ENCODE measurements around the gene KRTAP5-2.

KRTAP5-2 gene

GRCh38 chr11:1563697-1564534 is 34.2 kb downstream of the KRTAP5-2 start:
- H3K36me3 ChIP-seq (ENCODE audit: insufficient read depth, low read length): no peaks in the 10 kb centered on the region
- no peak overlapping the region for H3K4me2 ChIP-seq (ENCODE audit: low read length)
- no peak overlapping the region for H3K4me3 ChIP-seq (ENCODE audit: low read depth, low read length, poor library complexity, severe bottlenecking)
- H3K9ac ChIP-seq (ENCODE audit: low read length): no peak overlapping the region
- no peaks in the 10 kb centered on the region for H3K4me1 ChIP-seq (ENCODE audit: insufficient read depth, low read length, severe bottlenecking)
- no peaks in the 10 kb centered on the region for H3F3A ChIP-seq (ENCODE audit: insufficient read depth, low read length)
- no peaks in the 10 kb centered on the region for H3K79me2 ChIP-seq (ENCODE audit: insufficient read depth, low read length)
- H3K9me2 ChIP-seq (ENCODE audit: low read depth, low read length): no peaks in the 10 kb centered on the region
- no peaks in the 10 kb centered on the region for H4K20me1 ChIP-seq (ENCODE audit: insufficient read depth, low read length)
- H3K9me3 ChIP-seq (ENCODE audit: low read length): no peaks in the 10 kb centered on the region
- peaks cover 17% of the 10 kb centered on the region; the same call in 1 of the 2 replicates for H3K27me3 ChIP-seq (ENCODE audit: insufficient read depth, low read length)
- no peak for TF ChIP-seq CTCF (IDR thresholded peaks at IDR 0.05; ENCODE audit: low read length)
- no peak for TF ChIP-seq EZH2 (IDR thresholded peaks at IDR 0.05; ENCODE audit: borderline replicate concordance, low read length)
- no peak overlapping the region for H2AFZ ChIP-seq (ENCODE audit: low read length)
- no peak overlapping the region for H3K27ac ChIP-seq (ENCODE audit: low read depth, low read length, poor library complexity, severe bottlenecking)

GRCh38 chr11:1563149-1563638 is 34.9 kb downstream of the KRTAP5-2 start:
- TF ChIP-seq CTCF (IDR thresholded peaks at IDR 0.05; ENCODE audit: low read length) (no peak), EZH2 (IDR thresholded peaks at IDR 0.05; ENCODE audit: borderline replicate concordance, low read length) (no peak)
- no peaks in the 10 kb centered on the region for H3K4me1 ChIP-seq (ENCODE audit: insufficient read depth, low read length, severe bottlenecking)

GRCh38 chr11:1562469-1563148 is 35.5 kb downstream of the KRTAP5-2 start:
- Histone ChIP-seq H3K79me2 (ENCODE audit: insufficient read depth, low read length) (no peaks in the 10 kb centered on the region), H3K27me3 (ENCODE audit: insufficient read depth, low read length) (peaks cover 17% of the 10 kb centered on the region; the same call in 1 of the 2 replicates), H3K9ac (ENCODE audit: low read length) (no peak overlapping the region), H4K20me1 (ENCODE audit: insufficient read depth, low read length) (no peaks in the 10 kb centered on the region), H3K36me3 (ENCODE audit: insufficient read depth, low read length) (no peaks in the 10 kb centered on the region), H3K27ac (ENCODE audit: low read depth, low read length, poor library complexity, severe bottlenecking) (no peak overlapping the region), H3K4me3 (ENCODE audit: low read depth, low read length, poor library complexity, severe bottlenecking) (no peak overlapping the region), H2AFZ (ENCODE audit: low read length) (no peak overlapping the region), H3F3A (ENCODE audit: insufficient read depth, low read length) (no peaks in the 10 kb centered on the region), H3K9me2 (ENCODE audit: low read depth, low read length) (no peaks in the 10 kb centered on the region), H3K4me1 (ENCODE audit: insufficient read depth, low read length, severe bottlenecking) (no peaks in the 10 kb centered on the region), H3K4me2 (ENCODE audit: low read length) (no peak overlapping the region), H3K9me3 (ENCODE audit: low read length) (no peaks in the 10 kb centered on the region)
- no peak for TF ChIP-seq CTCF (IDR thresholded peaks at IDR 0.05; ENCODE audit: low read length)
- no peak for TF ChIP-seq EZH2 (IDR thresholded peaks at IDR 0.05; ENCODE audit: borderline replicate concordance, low read length)

More at GRCh38 chr11:1563149-1563638, 34.9 kb downstream of the KRTAP5-2 start:
- Histone ChIP-seq H4K20me1 (ENCODE audit: insufficient read depth, low read length) (no peaks in the 10 kb centered on the region), H3K4me3 (ENCODE audit: low read depth, low read length, poor library complexity, severe bottlenecking) (no peak overlapping the region), H3K79me2 (ENCODE audit: insufficient read depth, low read length) (no peaks in the 10 kb centered on the region), H3K9me2 (ENCODE audit: low read depth, low read length) (no peaks in the 10 kb centered on the region), H3K9me3 (ENCODE audit: low read length) (no peaks in the 10 kb centered on the region), H3K9ac (ENCODE audit: low read length) (no peak overlapping the region), H3F3A (ENCODE audit: insufficient read depth, low read length) (no peaks in the 10 kb centered on the region), H3K4me2 (ENCODE audit: low read length) (no peak overlapping the region), H3K27me3 (ENCODE audit: insufficient read depth, low read length) (peaks cover 17% of the 10 kb centered on the region; the same call in 1 of the 2 replicates), H3K36me3 (ENCODE audit: insufficient read depth, low read length) (no peaks in the 10 kb centered on the region), H3K27ac (ENCODE audit: low read depth, low read length, poor library complexity, severe bottlenecking) (no peak overlapping the region), H2AFZ (ENCODE audit: low read length) (no peak overlapping the region)

Data from OCI-LY1 (cell line).